SK-N-SH treated with all-trans-retinoic acid at 6 μM for 48 hours (cell line): ENCODE results near the gene NPPB.

Source experiments
- BACH2 ChIP-seq: fragments of 250-450 bp; sonication (Bioruptor Pico); IDR thresholded peaks from 2 replicates; pipeline ENCODE4 v1.9.0; 2021; ENCODE audit warnings: mild to moderate bottlenecking, borderline replicate concordance
- PATZ1 ChIP-seq: fragments of 250-450 bp; sonication (Bioruptor Pico); IDR thresholded peaks from 2 replicates; pipeline ENCODE4 v1.8.0; 2020; ENCODE audit warnings: mild to moderate bottlenecking, moderate library complexity, borderline replicate concordance
- SNAI2 ChIP-seq: fragments of 250-450 bp; sonication (Bioruptor Pico); IDR thresholded peaks from 2 replicates; pipeline ENCODE4 v1.5.0; 2020; ENCODE audit warnings: mild to moderate bottlenecking, moderate library complexity
- ZFP3 ChIP-seq: fragments of 250-450 bp; sonication (Bioruptor Pico); IDR thresholded peaks from 2 replicates; pipeline ENCODE4 v1.5.0; 2020; ENCODE audit warnings: mild to moderate bottlenecking, moderate library complexity
- ZNF565 ChIP-seq: fragments of 450-650 bp; formaldehyde crosslinking; conservative IDR thresholded peaks from 2 replicates; pipeline ENCODE4 v1.5.0; 2020; ENCODE audit warnings: low read depth, mild to moderate bottlenecking, moderate library complexity
- ZNF70 ChIP-seq: fragments of 450-650 bp; formaldehyde crosslinking; IDR thresholded peaks from 2 replicates; pipeline ENCODE4 v1.5.0; 2020; ENCODE audit warnings: mild to moderate bottlenecking, moderate library complexity

GRCh38 chr1:11841245-11842153 lies 17.2 kb downstream of the NPPB start:
- TF ChIP-seq ZFP3 (CRISPR knock-in tag) (no peak), SNAI2 (CRISPR knock-in tag) (no peak), ZNF565 (CRISPR knock-in tag) (no peak), ZNF70 (CRISPR knock-in tag) (no peak), BACH2 (CRISPR knock-in tag) (no peak), PATZ1 (no peak)
